HG03039 (cell line): Measurements from ENCODE around the gene CROCC.
"Not testable (repeated sequence)": the region's sequence is repeated elsewhere in the genome, so short reads cannot be mapped to it uniquely, and the experiment has no call there.

Experiments used
- ATAC-seq: cut with Tn5 transposase; IDR thresholded peaks from one replicate; pipeline ENCODE4 v1.9.1; 2021; ENCODE audit warnings: mild to moderate bottlenecking, moderate library complexity; ENCODE audit not compliant: unreplicated experiment

Gene CROCC

GRCh38 chr1:16921391-16922185 lies at the start of gene CROCC:
CROCC (plus strand) TSS chr1:16921931; CDS start chr1:16922019, 88 bp downstream.
- ATAC-seq: no peak

- not testable (repeated sequence) for ATAC-seq
These were observed 49.3 kb upstream of the CROCC start for GRCh38 chr1:16872152-16873075.

- ATAC-seq: not testable (repeated sequence)
These were observed 48.5 kb upstream of the CROCC start for GRCh38 chr1:16873076-16873879.

GRCh38 chr1:16874968-16875765 lies 46.6 kb upstream of the CROCC start:
- not testable (repeated sequence) for ATAC-seq

- not testable (repeated sequence) for ATAC-seq
These were observed 40.0 kb upstream of the CROCC start for GRCh38 chr1:16881742-16882141.

- no peak for ATAC-seq
These were observed 38.7 kb upstream of the CROCC start for GRCh38 chr1:16882986-16883385.

GRCh38 chr1:16884487-16884886 lies 37.2 kb upstream of the CROCC start:
- not testable (repeated sequence) for ATAC-seq

- ATAC-seq: no peak
These were observed 34.7 kb upstream of the CROCC start for GRCh38 chr1:16886860-16887605.

GRCh38 chr1:16888860-16889816 lies 32.6 kb upstream of the CROCC start:
- no peak for ATAC-seq

GRCh38 chr1:16890539-16891021 lies 31.2 kb upstream of the CROCC start:
- not testable (repeated sequence) for ATAC-seq

GRCh38 chr1:16891057-16891456 lies 30.7 kb upstream of the CROCC start:
- not testable (repeated sequence) for ATAC-seq

- not testable (repeated sequence) for ATAC-seq
These were observed 28.7 kb upstream of the CROCC start for GRCh38 chr1:16892978-16893525.

GRCh38 chr1:16893796-16894195 lies 27.9 kb upstream of the CROCC start:
- not testable (repeated sequence) for ATAC-seq

- ATAC-seq: not testable (repeated sequence)
These were observed 27.4 kb upstream of the CROCC start for GRCh38 chr1:16894338-16894737.

GRCh38 chr1:16895233-16895597 lies 26.5 kb upstream of the CROCC start:
- not testable (repeated sequence) for ATAC-seq

- ATAC-seq: peak; percentile 96
These were observed 26.0 kb upstream of the CROCC start, which contains the start of gene RNU1-2 for GRCh38 chr1:16895598-16896315. RNU1-2 (plus strand) TSS chr1:16895980.
